ENCODE measurements around the gene PCSK6.

DNA sequence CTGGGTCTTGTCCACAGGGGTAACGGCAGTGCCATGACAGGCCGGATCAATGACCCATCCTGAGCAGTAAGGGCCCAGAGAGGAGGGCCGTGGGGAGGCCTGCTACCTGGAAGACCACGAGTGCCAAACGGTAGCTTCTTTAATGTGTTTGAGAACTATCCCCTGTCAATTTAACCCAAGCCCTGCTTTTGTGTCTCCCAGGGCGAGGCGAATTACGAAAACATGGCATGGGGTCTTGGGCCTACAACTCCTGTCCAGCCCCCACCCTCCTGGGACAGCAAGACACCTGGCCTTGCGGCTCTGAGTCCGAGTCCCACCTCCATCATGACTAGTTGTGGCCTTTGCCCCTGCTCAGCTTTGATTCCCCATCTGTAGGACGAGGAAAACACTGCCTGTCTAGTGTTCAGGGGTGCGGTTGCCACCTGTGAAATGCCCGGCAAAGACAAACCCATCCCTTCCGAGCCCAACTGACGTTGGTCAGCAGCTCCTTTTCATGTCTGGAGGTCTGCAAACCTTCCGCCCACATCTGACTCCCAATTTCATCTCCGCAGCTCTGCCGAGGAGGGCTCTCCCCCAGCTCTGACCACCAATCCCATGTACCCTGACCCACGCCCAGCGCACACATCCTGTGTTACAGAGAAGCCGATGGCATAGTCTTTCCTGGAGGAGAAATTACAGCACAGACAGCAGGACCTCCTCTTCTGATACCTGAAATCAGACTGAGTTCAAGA, 165.5 kb downstream of the PCSK6 start:
- TF ChIP-seq, protein P1, sequence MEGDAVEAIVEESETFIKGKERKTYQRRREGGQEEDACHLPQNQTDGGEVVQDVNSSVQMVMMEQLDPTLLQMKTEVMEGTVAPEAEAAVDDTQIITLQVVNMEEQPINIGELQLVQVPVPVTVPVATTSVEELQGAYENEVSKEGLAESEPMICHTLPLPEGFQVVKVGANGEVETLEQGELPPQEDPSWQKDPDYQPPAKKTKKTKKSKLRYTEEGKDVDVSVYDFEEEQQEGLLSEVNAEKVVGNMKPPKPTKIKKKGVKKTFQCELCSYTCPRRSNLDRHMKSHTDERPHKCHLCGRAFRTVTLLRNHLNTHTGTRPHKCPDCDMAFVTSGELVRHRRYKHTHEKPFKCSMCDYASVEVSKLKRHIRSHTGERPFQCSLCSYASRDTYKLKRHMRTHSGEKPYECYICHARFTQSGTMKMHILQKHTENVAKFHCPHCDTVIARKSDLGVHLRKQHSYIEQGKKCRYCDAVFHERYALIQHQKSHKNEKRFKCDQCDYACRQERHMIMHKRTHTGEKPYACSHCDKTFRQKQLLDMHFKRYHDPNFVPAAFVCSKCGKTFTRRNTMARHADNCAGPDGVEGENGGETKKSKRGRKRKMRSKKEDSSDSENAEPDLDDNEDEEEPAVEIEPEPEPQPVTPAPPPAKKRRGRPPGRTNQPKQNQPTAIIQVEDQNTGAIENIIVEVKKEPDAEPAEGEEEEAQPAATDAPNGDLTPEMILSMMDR (conservative IDR thresholded peaks at IDR 0.05; ENCODE audit: low read length): no peak
- TF ChIP-seq EZH2phosphoT487 (IDR thresholded peaks at IDR 0.05; ENCODE audit: borderline replicate concordance, low read depth, low read length): no peak
